K562 (cell line): ENCODE data around the gene NLK. TPM values are rescaled to one million over a fixed set of nuclear protein-coding genes. Genes with fewer than 3 reads are reported as not detected.

Experiments
- ATAC-seq: fragments of 200-7000 bp; cut with Tn5 transposase; 3 replicates; pipeline ENCODE4 v1.9.1; 2020; ENCODE audit warnings: moderate library complexity
- BruUV-seq: library from RNA; stranded (reverse); fragments of 400-500 nt; replicated peaks from 2 replicates; lab custom pipeline; 2021; lab: Mats Ljungman, UMichigan
- CTCF ChIA-PET: fragments of 300-600 bp; formaldehyde crosslinking; extraction: SDS; loops from one replicate; lab custom pipeline; 2021; ENCODE audit warnings: low intra/inter-chr PET ratio; lab: Yijun Ruan, JAX
- POLR2A ChIA-PET: fragments of 300-600, 350-650 bp; sonication (Branson Sonifier 250); formaldehyde crosslinking; extraction: SDS; loops from one replicate; lab custom pipeline; 2021; ENCODE audit warnings: antibody characterized with exemption, inconsistent platforms; lab: Yijun Ruan, JAX
- DNase-seq, 4 experiments: peaks; one replicate each; pipeline versions ENCODE4 v3.0.0 to v3.0.0-alpha.2; 2011 to 2018; ENCODE audit warnings: low spot score in 3 of 4, mixed read lengths in 3 of 4; ENCODE audit errors: extremely low read depth in 1 of 4
- FAIRE-seq: peaks from 2 replicates; lab custom pipeline; 2011; peaks lifted over from hg19 to GRCh38; lab: Jason Lieb, UNC
- H2AFZ ChIP-seq: 2 replicates; pipeline ENCODE4 v1.6.0; 2011; ENCODE audit warnings: low read depth, low read length, control low read depth, inconsistent platforms
- H3K27ac ChIP-seq: fragments of 200-600 bp; 3 replicates; pipeline ENCODE4 v1.8.0; 2011; ENCODE audit warnings: low read depth, mild to moderate bottlenecking, control low read depth, inconsistent platforms, low read length, moderate library complexity, mixed read lengths; ENCODE audit errors: extremely low read depth
- H3K27me3 ChIP-seq, 2 experiments: fragments of 300-600 bp in 1 of 2; 2 replicates in 1 of 2; 3 replicates in 1 of 2; pipeline versions ENCODE4 v1.6.0 to v1.8.0; 2011; ENCODE audit warnings: inconsistent platforms in 2 of 2, low read length in 2 of 2, mild to moderate bottlenecking in 1 of 2, mixed read lengths in 1 of 2, moderate library complexity in 1 of 2; ENCODE audit not compliant: control insufficient read depth in 2 of 2, insufficient read depth in 2 of 2
- H3K36me3 ChIP-seq: fragments of 300-600 bp; 3 replicates; pipeline ENCODE4 v1.8.0; 2011; ENCODE audit warnings: mild to moderate bottlenecking, low read length, inconsistent platforms; ENCODE audit not compliant: control insufficient read depth, insufficient read depth
- H3K4me1 ChIP-seq, 2 experiments: fragments of 200-600 bp in 1 of 2; replicated peaks in 1 of 2; 2 replicates in 1 of 2; 3 replicates in 1 of 2; pipeline versions ENCODE4 v1.5.1 to v1.8.0; 2011; ENCODE audit warnings: inconsistent platforms in 2 of 2, low read length in 2 of 2, mild to moderate bottlenecking in 1 of 2, mixed read lengths in 1 of 2, moderate library complexity in 1 of 2; ENCODE audit not compliant: control insufficient read depth in 2 of 2, insufficient read depth in 2 of 2
- H3K4me2 ChIP-seq: 2 replicates; pipeline ENCODE4 v1.6.1; 2011; ENCODE audit warnings: low read length, control low read depth, inconsistent platforms, mixed read lengths; ENCODE audit not compliant: insufficient read depth
- H3K4me3 ChIP-seq: fragments of 200-600 bp; sonication (generic), shearing (Covaris generic); 2 replicates; pipeline ENCODE4 v1.5.1; 2016; ENCODE audit warnings: control low read depth, inconsistent platforms
- H3K79me2 ChIP-seq: fragments of 200-600 bp; 3 replicates; pipeline ENCODE4 v1.8.0; 2011; ENCODE audit warnings: low read length, inconsistent platforms; ENCODE audit not compliant: control insufficient read depth, insufficient read depth
- H3K9ac ChIP-seq, 2 experiments: 2 replicates each; pipeline versions ENCODE4 v1.6.0 to v1.6.1; 2011; ENCODE audit warnings: low read depth in 2 of 2, low read length in 2 of 2, control low read depth in 1 of 2, inconsistent platforms in 1 of 2, mild to moderate bottlenecking in 1 of 2, mixed read lengths in 1 of 2; ENCODE audit not compliant: insufficient read depth in 1 of 2
- H3K9me1 ChIP-seq: one replicate; pipeline ENCODE4 v1.6.0; 2011; ENCODE audit warnings: inconsistent platforms, mild to moderate bottlenecking, low read length, moderate library complexity; ENCODE audit not compliant: control insufficient read depth, insufficient read depth
- H3K9me3 ChIP-seq: replicated peaks from 2 replicates; pipeline ENCODE4 v1.5.1; 2011; ENCODE audit warnings: low read depth, low read length, inconsistent platforms; ENCODE audit not compliant: control insufficient read depth, insufficient read depth
- H4K20me1 ChIP-seq: replicated peaks from 2 replicates; pipeline ENCODE4 v1.6.1; 2011; ENCODE audit warnings: low read length, inconsistent platforms, mixed read lengths; ENCODE audit not compliant: control insufficient read depth, insufficient read depth
- BCL6 ChIP-seq: fragments of 250-450 bp; sonication (Bioruptor Pico); IDR thresholded peaks from 2 replicates; pipeline ENCODE4 v1.4.0; 2020
- EWSR1 ChIP-seq: fragments of 450-650 bp; IDR thresholded peaks from 2 replicates; pipeline ENCODE4 v1.6.1; 2018; ENCODE audit warnings: borderline replicate concordance, mild to moderate bottlenecking, low read depth, moderate library complexity; ENCODE audit not compliant: partially characterized antibody
- FOXO4 ChIP-seq: fragments of 450-650 bp; formaldehyde crosslinking; IDR thresholded peaks from 2 replicates; pipeline ENCODE4 v1.4.0; 2020; ENCODE audit warnings: mild to moderate bottlenecking, moderate library complexity
- KHSRP ChIP-seq: fragments of 450-650 bp; IDR thresholded peaks from 2 replicates; pipeline ENCODE4 v1.6.1; 2017
- NR0B1 ChIP-seq: fragments of 450-650 bp; IDR thresholded peaks from one replicate; pipeline ENCODE4 v1.6.1; 2018; ENCODE audit warnings: mild to moderate bottlenecking, moderate library complexity; ENCODE audit not compliant: partially characterized antibody
- NR1H2 ChIP-seq: sonication (generic); formaldehyde crosslinking; IDR thresholded peaks from 2 replicates; pipeline ENCODE4 v1.4.0; 2020; ENCODE audit warnings: mild to moderate bottlenecking, missing genetic modification reagents
- SRSF1 ChIP-seq: fragments of 200-400 bp; formaldehyde crosslinking; IDR thresholded peaks from 2 replicates; pipeline ENCODE4 v1.6.1; 2017; ENCODE audit warnings: mild to moderate bottlenecking, low read depth, low read length, moderate library complexity
- TAL1 ChIP-seq: fragments of 450-650 bp; IDR thresholded peaks from 2 replicates; pipeline ENCODE4 v1.6.1; 2016; ENCODE audit warnings: mild to moderate bottlenecking
- ZNF175 ChIP-seq: fragments of 200-800 bp; sonication (Bioruptor generic); IDR thresholded peaks from 2 replicates; pipeline ENCODE4 v1.6.1; 2016; ENCODE audit warnings: low read depth, mild to moderate bottlenecking, missing genetic modification characterization, missing compliant biosample characterization
- ZNF239 ChIP-seq: fragments of 250-450 bp; sonication (Bioruptor Pico); IDR thresholded peaks from 2 replicates; pipeline ENCODE4 v1.4.0; 2020; ENCODE audit warnings: mild to moderate bottlenecking
- WGBS: fragments of 100-300 bp; shearing (Covaris generic); methylation state at CpG from one replicate; pipeline ENCODE4 v1.1.6; 2016; ENCODE audit warnings: low coverage, mixed read lengths; ENCODE audit not compliant: insufficient coverage; ENCODE audit errors: missing lambda C conversion rate; 5-methylcytosine and 5-hydroxymethylcytosine counted together
- in situ Hi-C: fragments of 300-500 bp; cut with MboI; formaldehyde crosslinking; loops from 4 replicates; pipeline ENCODE4 v1.15.0; 2018; ENCODE audit warnings: inconsistent platforms, mixed read lengths
- intact Hi-C: fragments of 100-400 bp; cut with micrococcal nuclease; formaldehyde crosslinking; loops from 2 replicates; pipeline ENCODE4 v1.14.2; 2022
- polyA plus RNA-seq, 8 experiments: library from polyadenylated mRNA; depleted of rRNA in 4 of 8; stranded (reverse) in 5 of 8; unstranded in 3 of 8; fragments of >200 nt; fragmentation: Nextera tagmentation in 2 of 8; fragmentation: Illumina TruSeq in 1 of 8; extraction: Ambion mirVana in 2 of 8; extraction: Trizol in 1 of 8; gene quantifications; 2 replicates each; pipeline versions ENCODE4 v1.2.1 to v1.2.3, GENCODE V29; 2011 to 2014; ENCODE audit warnings: inconsistent platforms in 1 of 8, missing spikeins in 1 of 8
- total RNA-seq, 7 experiments: library from RNA; depleted of rRNA in 6 of 7; stranded (reverse); fragments of >200 nt in 6 of 7; fragmentation: Illumina TruSeq in 2 of 7; extraction: Trizol in 2 of 7; gene quantifications; 2 replicates each; pipeline versions ENCODE4 v1.2.1 to v1.2.3, GENCODE V29; 2011 to 2021; ENCODE audit warnings: low replicate concordance in 1 of 7
- TF ChIP-seq, protein P1 (sequence below): sonication (generic); formaldehyde crosslinking; IDR thresholded peaks from 2 replicates; pipeline ENCODE4 v1.8.1; 2022; ENCODE audit warnings: missing genetic modification reagents
- TF ChIP-seq, protein P2 (sequence below): sonication (generic); formaldehyde crosslinking; IDR thresholded peaks from 2 replicates; pipeline ENCODE4 v1.8.0; 2022; ENCODE audit warnings: mild to moderate bottlenecking, missing genetic modification reagents, borderline replicate concordance

Gene NLK
- total and polyA plus RNA-seq, 9 of the 15 experiments (the other 6 are each of a cell fraction or from before 2014, with no cell fraction given) = 10.9 to 59.6 (median 26.7) TPM

GRCh38 chr17:28139822-28140221, 97.3 kb downstream of the NLK start:
- Histone ChIP-seq H3K27me3 (no peaks in the 10 kb centered on the region), H3K4me2 (no peak overlapping the region), H3K4me3 (no peak overlapping the region), H3K79me2 (no peaks in the 10 kb centered on the region)
- in situ Hi-C loops = no loop called here
- no peak for DNase-seq
- TF ChIP-seq NR1H2 (CRISPR knock-in tag) = no peak
- TF ChIP-seq NR0B1 = no peak
- TF ChIP-seq BCL6 (CRISPR knock-in tag) = no peak
- TF ChIP-seq ZNF239 (CRISPR knock-in tag) = no peak
- no peak for TF ChIP-seq KHSRP
- no peak for TF ChIP-seq TAL1
- no peak for TF ChIP-seq SRSF1
- no peak for TF ChIP-seq ZNF175
- TF ChIP-seq, protein P1, sequence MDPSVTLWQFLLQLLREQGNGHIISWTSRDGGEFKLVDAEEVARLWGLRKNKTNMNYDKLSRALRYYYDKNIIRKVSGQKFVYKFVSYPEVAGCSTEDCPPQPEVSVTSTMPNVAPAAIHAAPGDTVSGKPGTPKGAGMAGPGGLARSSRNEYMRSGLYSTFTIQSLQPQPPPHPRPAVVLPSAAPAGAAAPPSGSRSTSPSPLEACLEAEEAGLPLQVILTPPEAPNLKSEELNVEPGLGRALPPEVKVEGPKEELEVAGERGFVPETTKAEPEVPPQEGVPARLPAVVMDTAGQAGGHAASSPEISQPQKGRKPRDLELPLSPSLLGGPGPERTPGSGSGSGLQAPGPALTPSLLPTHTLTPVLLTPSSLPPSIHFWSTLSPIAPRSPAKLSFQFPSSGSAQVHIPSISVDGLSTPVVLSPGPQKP (CRISPR knock-in tag) = no peak
- no peak for TF ChIP-seq FOXO4
- no peak for TF ChIP-seq EWSR1
- TF ChIP-seq, protein P2, sequence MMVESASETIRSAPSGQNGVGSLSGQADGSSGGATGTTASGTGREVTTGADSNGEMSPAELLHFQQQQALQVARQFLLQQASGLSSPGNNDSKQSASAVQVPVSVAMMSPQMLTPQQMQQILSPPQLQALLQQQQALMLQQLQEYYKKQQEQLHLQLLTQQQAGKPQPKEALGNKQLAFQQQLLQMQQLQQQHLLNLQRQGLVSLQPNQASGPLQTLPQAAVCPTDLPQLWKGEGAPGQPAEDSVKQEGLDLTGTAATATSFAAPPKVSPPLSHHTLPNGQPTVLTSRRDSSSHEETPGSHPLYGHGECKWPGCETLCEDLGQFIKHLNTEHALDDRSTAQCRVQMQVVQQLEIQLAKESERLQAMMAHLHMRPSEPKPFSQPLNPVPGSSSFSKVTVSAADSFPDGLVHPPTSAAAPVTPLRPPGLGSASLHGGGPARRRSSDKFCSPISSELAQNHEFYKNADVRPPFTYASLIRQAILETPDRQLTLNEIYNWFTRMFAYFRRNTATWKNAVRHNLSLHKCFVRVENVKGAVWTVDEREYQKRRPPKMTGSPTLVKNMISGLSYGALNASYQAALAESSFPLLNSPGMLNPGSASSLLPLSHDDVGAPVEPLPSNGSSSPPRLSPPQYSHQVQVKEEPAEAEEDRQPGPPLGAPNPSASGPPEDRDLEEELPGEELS (CRISPR knock-in tag) = no peak
- TF ChIP-seq, all 486 proteins: peak for 0
- H3K9me1 ChIP-seq = no peaks in the 10 kb centered on the region
- H4K20me1 ChIP-seq = no peaks in the 10 kb centered on the region
- no peak overlapping the region for H3K27ac ChIP-seq
- POLR2A ChIA-PET = no interaction called here
- no peaks in the 10 kb centered on the region for H3K4me1 ChIP-seq
- WGBS = 14% methylated on average over 1 of the region's 1 CpG
- FAIRE-seq (no peak), ATAC-seq (no peak)
- peaks cover 23% of the 10 kb centered on the region; the same call in 2 of the 3 replicates for H3K36me3 ChIP-seq
- H2AFZ ChIP-seq = no peak overlapping the region
- H3K9ac ChIP-seq = no peak overlapping the region
- intact Hi-C loops = loop anchor here (5.0 to 10.0 kb wide), 2 partner anchors 248 to 335 kb away; partner anchors contain the start of genes LYRM9 and NOS2
- no peaks in the 10 kb centered on the region for H3K9me3 ChIP-seq
- CTCF ChIA-PET = no interaction called here
- no TSS peak for BruUV-seq
